ENCODE data around the gene S100A2. TPM values are rescaled to one million over a fixed set of nuclear protein-coding genes. Genes with fewer than 3 reads are reported as not detected.

S100A2 gene
- polyA plus RNA-seq, 3 donors = 0.32 TPM; not detected in 2

- Mint-ChIP-seq H3K27me3 (ENCODE audit: low read depth in 3 of 3) (peaks cover 0 to 2% (median 0%) of the 10 kb centered on the region in 3 donors), H3K36me3 (peaks cover 25 to 39% of the 10 kb centered on the region in 2 donors), H3K4me1 (peaks cover 66% of the 10 kb centered on the region), H3K4me3 (peak overlapping the region; percentile 93 to 97), H3K27ac (peak overlapping the region; percentile 94 to 99 (median 96)), H3K9me3 (no peaks in the 10 kb centered on the region)
- H3K79me2 ChIP-seq (ENCODE audit: insufficient read depth, low read length) = peaks cover 44% of the 10 kb centered on the region
- peak overlapping the region; percentile 93 for H3K9ac ChIP-seq (ENCODE audit: insufficient read depth, low read length, poor library complexity, severe bottlenecking)
- WGBS (ENCODE audit: insufficient coverage) = 56% methylated on average over 7 of the region's 13 CpGs
- H3K36me3 ChIP-seq (replicated peaks in 1 of 2; ENCODE audit: control insufficient read depth in 1 of 2, insufficient read depth in 2 of 2, low read length in 2 of 2) = peaks cover 6 to 10% of the 10 kb centered on the region in 2 donors
- H3K9me3 ChIP-seq (replicated peaks in 1 of 2; ENCODE audit: control insufficient read depth in 1 of 2, insufficient read depth in 1 of 2, low read length in 2 of 2) = no peaks in the 10 kb centered on the region
- no peak overlapping the region for H2AFZ ChIP-seq (ENCODE audit: insufficient read depth, low read depth, low read length, poor library complexity, severe bottlenecking)
- H4K20me1 ChIP-seq (ENCODE audit: insufficient read depth, low read length) = peaks cover 30% of the 10 kb centered on the region
- H3K27ac ChIP-seq (ENCODE audit: low read depth in 1 of 2, low read length in 2 of 2) = peak overlapping the region; percentile 96 to 98
- H3K4me3 ChIP-seq (replicated peaks in 1 of 3; ENCODE audit: low read depth in 2 of 3, low read length in 3 of 3) = peak overlapping the region; percentile 70 to 91 (median 84)
- H3K27me3 ChIP-seq (ENCODE audit: control insufficient read depth in 2 of 2, insufficient read depth in 2 of 2, low read length in 2 of 2) = no peaks in the 10 kb centered on the region
- intact Hi-C loops (cut with micrococcal nuclease) = loop anchor here (1.0 to 5.0 kb wide), 2 partner anchors 35 to 99 kb away; partner anchors contain the start of gene CHTOP (in 2 of the 2)
- peak; percentile 74 to 91 (median 75) for DNase-seq
- peak overlapping the region; percentile 98 for H3K4me2 ChIP-seq (replicated peaks; ENCODE audit: extremely low read depth, low read length, poor library complexity, severe bottlenecking)
- H3K4me1 ChIP-seq (ENCODE audit: control insufficient read depth in 1 of 2, insufficient read depth in 2 of 2, low read length in 2 of 2) = peaks cover 53 to 66% of the 10 kb centered on the region in 2 donors
- no peak for TF ChIP-seq CTCF (IDR thresholded peaks at IDR 0.05)
Measured at GRCh38 chr1:153533689-153534201, 31.9 kb downstream of the S100A2 start.

- peaks cover 28 to 40% of the 10 kb centered on the region in 2 donors for H3K36me3 Mint-ChIP-seq
- Histone ChIP-seq H3K79me2 (ENCODE audit: insufficient read depth, low read length) (peaks cover 44% of the 10 kb centered on the region), H3K27me3 (ENCODE audit: control insufficient read depth in 2 of 2, insufficient read depth in 2 of 2, low read length in 2 of 2) (no peaks in the 10 kb centered on the region), H3K4me3 (replicated peaks in 1 of 3; ENCODE audit: low read depth in 2 of 3, low read length in 3 of 3) (peak overlapping the region; percentile 70 to 91 (median 84)), H3K36me3 (replicated peaks in 1 of 2; ENCODE audit: control insufficient read depth in 1 of 2, insufficient read depth in 2 of 2, low read length in 2 of 2) (peaks cover 6 to 10% of the 10 kb centered on the region in 2 donors), H3K4me1 (ENCODE audit: control insufficient read depth in 1 of 2, insufficient read depth in 2 of 2, low read length in 2 of 2) (peaks cover 54 to 61% of the 10 kb centered on the region in 2 donors), H3K4me2 (replicated peaks; ENCODE audit: extremely low read depth, low read length, poor library complexity, severe bottlenecking) (peak overlapping the region; percentile 98), H3K9me3 (replicated peaks in 1 of 2; ENCODE audit: control insufficient read depth in 1 of 2, insufficient read depth in 1 of 2, low read length in 2 of 2) (no peaks in the 10 kb centered on the region), H4K20me1 (ENCODE audit: insufficient read depth, low read length) (peaks cover 30% of the 10 kb centered on the region), H3K27ac (ENCODE audit: low read depth in 1 of 2, low read length in 2 of 2) (peak overlapping the region; percentile 96 to 98), H2AFZ (ENCODE audit: insufficient read depth, low read depth, low read length, poor library complexity, severe bottlenecking) (no peak overlapping the region), H3K9ac (ENCODE audit: insufficient read depth, low read length, poor library complexity, severe bottlenecking) (peak overlapping the region; percentile 93)
- H3K27me3 Mint-ChIP-seq (ENCODE audit: low read depth in 3 of 3) = peaks cover 0 to 2% (median 0%) of the 10 kb centered on the region in 3 donors
- intact Hi-C loops (cut with micrococcal nuclease) = loop anchor here (1.0 to 5.0 kb wide), 2 partner anchors 35 to 99 kb away; partner anchors contain the start of gene CHTOP (in 2 of the 2)
- 0% methylated on average over 6 of the region's 34 CpGs for WGBS (ENCODE audit: insufficient coverage)
- DNase-seq = peak; percentile 80 to 83 (median 80)
- peak overlapping the region; percentile 94 to 99 (median 96) for H3K27ac Mint-ChIP-seq
- peaks cover 61% of the 10 kb centered on the region for H3K4me1 Mint-ChIP-seq
- peak overlapping the region; percentile 93 to 97 for H3K4me3 Mint-ChIP-seq
- no peaks in the 10 kb centered on the region for H3K9me3 Mint-ChIP-seq
- TF ChIP-seq CTCF (IDR thresholded peaks at IDR 0.05) = peak; percentile 89
Measured at GRCh38 chr1:153532769-153533599, 32.7 kb downstream of the S100A2 start.

All from CD14-positive monocyte (primary cell).